Erythroblast (primary cell): ENCODE data around the gene ITGA5.

Experiments used
- GATA1 ChIP-seq: IDR thresholded peaks from 2 replicates; pipeline ENCODE4 v1.6.1; 2011; ENCODE audit warnings: low read depth, mild to moderate bottlenecking, control low read depth, low read length, moderate library complexity
- POLR2A ChIP-seq: IDR thresholded peaks from 2 replicates; pipeline ENCODE4 v1.6.1; 2011; ENCODE audit warnings: mild to moderate bottlenecking, low read length

DNA sequence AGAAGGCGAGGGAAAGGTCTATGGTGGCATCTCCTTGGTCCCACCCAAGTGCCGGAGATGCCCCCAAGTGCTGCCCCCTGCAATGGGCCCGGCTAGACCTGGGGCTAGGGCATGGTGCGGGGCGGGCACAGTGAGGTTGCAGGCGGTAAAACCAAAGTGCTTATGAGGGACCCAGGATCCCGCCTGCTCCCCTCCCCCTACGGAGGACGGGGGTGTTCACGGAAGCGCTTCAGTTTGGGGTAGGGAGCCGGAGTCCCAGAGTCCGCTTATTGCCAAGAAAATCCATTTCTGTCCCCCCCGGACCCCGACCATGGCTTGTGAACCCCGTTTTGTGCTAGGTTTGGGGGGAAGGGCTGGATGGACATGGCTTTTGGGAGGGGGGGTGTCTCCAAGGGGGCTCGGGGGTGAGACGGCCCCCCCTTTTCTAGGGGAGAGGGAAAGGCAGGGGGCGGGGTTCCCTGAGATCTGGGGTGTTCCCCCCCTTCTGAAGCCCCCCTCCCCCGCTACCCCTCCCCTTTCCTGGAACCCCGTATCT lies 49.4 kb downstream of the ITGA5 start:
- TF ChIP-seq POLR2A (no peak), GATA1 (no peak)
